ENCODE results near the gene PLAAT4.
"Not testable (repeated sequence)": the region's sequence is repeated elsewhere in the genome, so short reads cannot be mapped to it uniquely, and the experiment has no call there.

The PLAAT4 gene

DNA sequence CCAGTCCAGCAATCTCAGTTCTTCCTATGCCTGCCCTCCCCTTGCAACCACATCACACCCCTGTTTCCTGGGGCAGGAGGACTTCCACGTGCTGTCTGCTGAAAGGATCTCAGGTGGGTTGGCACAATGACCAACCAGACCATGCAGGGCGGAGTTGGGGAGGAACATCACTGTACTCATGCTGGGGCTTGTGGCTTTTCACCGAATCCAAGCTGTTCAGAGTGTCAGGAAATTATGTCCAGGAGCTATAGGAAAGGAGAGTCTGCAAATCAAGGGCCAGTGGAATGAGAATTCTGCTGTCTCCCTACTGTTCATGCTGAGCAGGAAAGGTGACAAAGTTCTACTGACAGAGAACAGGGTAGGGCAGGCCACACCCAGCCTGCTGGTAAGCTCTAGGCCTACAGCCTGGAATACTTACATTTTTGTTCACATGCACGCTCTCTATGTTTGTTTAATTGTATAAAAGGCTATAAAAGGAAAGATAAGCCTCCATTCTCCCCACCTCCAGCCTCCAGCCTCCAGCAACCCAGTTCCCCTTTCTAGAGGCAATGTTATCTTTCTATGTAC lies 28.3 kb downstream of the PLAAT4 start:
- in situ Hi-C loops (cut with MboI; ENCODE audit: low sequenced_read_pairs), result no loop called here

DNA sequence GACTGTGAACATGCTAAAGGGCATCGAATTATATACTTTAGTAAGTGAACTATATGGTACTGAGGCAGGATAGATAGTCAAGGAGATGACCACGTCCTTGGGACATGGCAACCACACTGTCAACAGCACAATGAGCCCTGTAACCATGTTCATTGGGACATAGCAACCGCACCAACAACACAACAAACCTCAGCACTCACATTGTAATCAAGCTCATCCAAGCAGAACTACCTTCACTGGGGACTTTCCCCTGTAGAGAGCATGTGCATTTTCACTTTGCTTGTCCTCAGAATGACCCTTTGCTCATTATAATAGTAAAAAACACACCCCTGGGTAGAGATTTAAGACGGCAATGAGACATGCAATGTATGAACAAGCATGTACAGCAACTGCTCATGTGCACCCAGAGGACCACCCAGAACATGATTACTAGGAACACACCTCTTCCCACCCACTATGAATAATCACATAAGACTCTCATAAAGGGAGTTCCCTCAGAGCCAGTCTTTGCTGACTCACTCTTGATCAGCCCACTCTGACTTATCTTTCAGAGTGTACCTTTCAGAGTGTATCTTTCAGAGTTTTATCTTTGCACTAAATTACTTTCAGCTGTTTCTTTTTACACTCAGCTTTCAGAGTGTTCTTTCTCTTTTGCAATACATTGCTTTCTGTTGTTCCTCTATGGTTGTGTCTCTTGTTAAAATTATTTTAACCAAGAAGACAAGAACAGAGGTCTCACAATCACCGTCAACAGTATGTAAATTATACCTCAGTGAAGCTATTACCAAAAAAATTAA lies 30.6 kb downstream of the PLAAT4 start:
- in situ Hi-C loops (cut with MboI; ENCODE audit: low sequenced_read_pairs), result no loop called here

DNA sequence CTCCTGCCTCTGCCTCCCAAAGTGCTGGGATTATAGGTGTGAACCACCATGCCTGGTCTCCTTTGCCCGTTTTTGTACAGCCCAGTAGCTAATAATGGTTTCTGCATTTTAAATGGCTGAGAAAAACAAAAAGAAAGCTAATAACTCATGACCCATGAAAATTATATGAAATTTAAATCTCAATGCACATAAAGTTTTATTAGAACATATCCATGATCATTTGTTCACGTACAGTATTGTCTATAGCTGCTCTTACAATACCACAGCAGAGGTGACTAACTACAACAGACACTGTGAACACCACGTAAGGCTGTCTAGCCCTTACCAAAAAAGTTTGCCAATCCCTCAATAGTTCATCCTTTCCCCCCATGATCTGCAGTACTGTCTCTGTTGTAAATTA lies 33.0 kb downstream of the PLAAT4 start:
- in situ Hi-C loops (cut with MboI; ENCODE audit: low sequenced_read_pairs), result no loop called here

DNA sequence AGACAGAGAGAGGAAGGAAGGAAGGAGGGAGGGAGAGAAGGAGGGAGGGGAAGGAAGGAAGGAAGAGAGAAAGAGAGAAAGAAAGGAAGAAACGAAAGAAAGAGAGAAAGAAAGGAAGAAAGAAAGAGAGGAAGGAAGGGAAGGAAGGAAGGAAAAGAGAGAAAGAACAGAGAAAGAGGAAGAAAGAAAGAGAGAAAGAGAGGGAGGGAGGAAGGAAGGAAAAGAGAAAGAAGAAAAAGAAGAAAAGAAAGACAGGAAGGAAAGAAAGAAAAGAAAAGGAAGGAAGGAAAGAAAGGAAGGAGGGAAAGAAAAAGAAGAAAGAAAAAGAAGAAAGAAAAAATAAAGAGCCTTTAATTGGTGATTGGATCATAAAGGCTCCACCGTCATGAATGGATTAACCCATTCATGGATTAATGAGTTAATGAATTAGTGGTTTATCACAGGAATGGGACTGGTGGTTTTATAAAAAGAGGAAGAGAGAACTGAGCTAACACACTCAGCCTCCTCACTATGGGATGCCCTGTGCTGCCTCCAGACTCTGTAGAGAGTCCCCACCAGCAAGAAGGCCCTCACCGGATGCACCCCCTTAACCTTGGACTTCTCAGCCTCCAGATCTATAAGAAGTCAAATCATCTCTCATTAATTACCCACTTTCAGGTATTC lies 35.5 kb downstream of the PLAAT4 start:
- in situ Hi-C loops (cut with MboI; ENCODE audit: low sequenced_read_pairs), result no loop called here

DNA sequence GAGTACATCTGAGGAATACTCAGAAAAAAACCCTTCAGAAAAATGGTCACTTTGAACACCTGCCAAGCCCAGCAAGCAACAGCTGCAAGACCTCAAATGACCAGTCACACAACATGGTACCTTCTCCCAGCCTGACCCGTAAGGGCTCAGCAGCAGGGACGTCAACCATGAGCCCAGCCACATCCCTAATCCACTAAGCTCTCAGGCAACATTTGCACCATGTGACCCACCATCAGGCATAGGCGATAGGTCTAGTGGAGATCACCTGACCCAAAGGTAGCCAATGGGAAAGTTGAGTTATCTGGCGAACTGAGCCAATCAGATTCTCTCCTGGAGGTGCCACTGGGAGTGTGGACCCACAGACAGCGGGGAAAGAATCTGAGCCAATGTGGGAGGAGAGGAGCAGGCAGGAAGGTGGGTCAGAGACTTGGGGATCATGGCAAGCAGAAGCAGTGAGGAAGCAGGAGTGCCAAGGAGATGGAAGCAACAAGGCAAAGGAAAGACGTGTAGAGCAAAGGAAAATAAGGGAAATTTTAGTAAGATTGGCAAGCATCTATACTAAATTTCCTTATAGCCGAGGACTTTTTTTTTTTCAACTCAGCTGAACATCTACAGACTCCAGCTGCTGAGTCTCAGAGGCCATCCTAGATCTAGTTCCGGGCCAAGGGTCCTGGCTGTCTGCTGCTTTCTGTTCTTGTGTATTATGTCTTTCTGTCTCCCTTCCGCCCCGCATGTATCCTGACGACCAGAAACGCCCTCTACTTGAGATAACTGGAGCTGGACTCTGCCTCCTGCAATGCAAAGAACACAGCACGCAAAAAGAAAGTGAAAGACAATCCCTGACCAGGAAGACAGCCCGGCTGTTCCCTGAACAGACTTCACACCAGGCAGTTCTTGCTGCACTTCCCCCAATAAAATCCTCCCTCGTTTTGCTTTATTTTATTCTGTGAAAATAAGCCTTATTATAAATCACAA lies 37.6 kb downstream of the PLAAT4 start:
- in situ Hi-C loops (cut with MboI; ENCODE audit: low sequenced_read_pairs), result no loop called here

DNA sequence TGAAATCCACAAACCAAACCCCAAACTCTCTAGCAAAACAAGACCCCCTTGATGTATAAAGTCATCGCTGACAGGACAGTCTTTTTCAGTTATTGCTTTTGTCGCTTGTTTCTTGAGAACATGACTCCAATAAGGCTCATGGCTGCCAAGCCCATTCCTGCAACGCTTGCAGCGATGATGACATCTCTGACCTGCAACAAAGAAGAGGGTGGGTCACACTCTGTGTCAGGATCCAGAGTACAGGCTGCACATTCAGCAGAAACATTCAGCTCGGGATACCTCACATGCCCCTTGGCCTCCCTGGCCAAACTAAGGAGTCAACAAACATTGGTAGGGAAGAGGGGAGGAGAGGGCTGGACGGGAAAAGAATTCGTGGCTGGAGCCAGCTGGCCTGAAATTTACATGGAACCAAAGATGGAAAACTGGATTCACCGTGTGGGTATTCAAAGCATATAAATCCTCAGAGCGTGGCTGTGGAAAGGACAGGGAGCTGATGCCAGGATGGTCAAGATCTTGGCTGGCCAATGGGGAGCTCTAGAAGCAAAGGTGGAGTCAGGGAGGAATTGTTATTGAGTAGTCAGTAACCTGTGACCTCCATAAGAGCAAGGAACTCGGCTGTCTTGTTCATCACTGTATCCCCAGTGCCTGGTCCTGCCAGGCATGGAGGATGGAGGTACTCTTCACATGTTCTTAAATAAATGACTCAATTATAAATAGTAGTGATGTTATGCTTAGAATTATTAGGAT lies 38.4 kb downstream of the PLAAT4 start:
- in situ Hi-C loops (cut with MboI; ENCODE audit: low sequenced_read_pairs), result no loop called here

DNA sequence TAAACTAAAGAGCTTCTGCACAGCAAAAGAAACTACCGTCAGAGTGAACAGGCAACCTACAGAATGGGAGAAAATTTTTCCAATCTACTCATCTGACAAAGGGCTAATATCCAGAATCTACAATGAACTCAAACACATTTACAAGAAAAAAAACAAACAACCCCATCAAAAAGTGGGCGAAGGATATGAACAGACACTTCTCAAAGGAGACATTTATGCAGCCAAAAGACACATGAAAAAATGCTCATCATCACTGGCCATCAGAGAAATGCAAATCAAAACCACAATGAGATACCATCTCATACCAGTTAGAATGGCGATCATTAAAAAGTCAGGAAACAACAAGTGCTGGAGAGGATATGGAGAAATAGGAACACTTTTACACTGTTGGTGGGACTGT lies 42.3 kb downstream of the PLAAT4 start:
- in situ Hi-C loops (cut with MboI; ENCODE audit: low sequenced_read_pairs), result not testable (repeated sequence)

DNA sequence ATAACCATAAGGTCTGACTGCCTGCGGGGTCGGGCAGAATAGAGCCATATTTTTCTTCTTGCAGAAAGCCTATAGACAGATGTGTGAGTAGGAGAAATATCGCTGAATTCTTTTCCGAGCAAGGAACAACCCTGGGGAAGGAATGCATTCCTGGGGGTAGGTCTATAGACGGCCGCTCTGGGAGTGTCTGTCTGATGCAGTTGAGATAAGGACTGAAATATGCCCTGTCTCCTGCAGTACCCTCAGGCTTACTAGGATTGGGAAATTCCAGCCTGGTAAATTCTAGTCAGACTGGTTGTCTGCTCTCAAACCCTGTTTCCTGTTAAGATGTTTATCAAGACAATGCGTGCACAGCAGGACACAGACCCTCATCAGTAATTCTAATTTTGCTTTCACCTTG lies 44.6 kb downstream of the PLAAT4 start:
- in situ Hi-C loops (cut with MboI; ENCODE audit: low sequenced_read_pairs), result not testable (repeated sequence)

DNA sequence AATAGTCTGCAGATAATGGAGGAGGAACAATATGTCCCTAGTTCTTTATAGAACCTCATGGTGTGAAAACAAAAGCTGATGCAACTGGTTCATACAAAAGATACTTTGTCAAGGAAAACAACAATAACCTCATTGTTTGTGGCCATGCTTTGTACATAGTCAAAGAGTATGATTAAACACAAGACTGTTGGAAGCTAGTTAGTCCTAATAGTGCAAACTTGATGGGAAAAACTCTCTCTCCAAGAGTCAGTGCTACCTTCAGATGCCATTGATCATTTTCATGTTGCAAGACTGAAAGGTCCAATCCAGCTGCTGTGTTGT lies 46.7 kb downstream of the PLAAT4 start:
- in situ Hi-C loops (cut with MboI; ENCODE audit: low sequenced_read_pairs), result no loop called here

DNA sequence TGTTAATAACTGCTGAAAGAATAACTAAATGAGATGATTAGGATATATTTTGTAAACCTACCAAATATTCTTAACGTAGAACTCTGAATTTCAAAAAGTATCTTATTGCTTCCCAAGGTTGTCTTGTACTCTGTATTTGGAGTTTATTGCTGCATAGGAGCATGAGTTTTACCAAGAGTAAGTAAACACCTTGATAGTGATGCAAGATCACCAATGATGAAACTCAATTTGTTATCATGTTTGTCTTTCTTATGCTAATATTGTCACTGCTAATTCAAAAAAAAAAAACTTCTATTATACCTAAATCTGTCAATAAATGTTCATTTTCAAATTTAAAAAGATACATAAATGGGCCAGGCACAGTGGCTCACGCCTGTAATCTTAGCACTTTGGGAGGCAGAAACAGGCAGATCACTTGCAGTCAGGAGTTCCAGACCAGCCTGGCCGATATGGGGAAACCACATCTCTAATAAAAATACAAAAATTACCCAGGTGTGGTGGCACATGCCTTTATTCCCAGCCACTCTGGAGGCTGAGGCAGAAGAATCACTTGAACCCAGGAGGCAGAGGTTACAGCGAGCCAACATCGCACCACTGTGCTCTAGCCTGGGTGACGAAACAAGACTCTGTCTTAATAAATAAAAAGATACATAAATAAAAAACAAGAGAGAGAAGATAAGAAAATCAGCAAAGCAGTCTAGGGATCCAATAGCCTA lies 50.0 kb downstream of the PLAAT4 start:
- in situ Hi-C loops (cut with MboI; ENCODE audit: low sequenced_read_pairs), result no loop called here

DNA sequence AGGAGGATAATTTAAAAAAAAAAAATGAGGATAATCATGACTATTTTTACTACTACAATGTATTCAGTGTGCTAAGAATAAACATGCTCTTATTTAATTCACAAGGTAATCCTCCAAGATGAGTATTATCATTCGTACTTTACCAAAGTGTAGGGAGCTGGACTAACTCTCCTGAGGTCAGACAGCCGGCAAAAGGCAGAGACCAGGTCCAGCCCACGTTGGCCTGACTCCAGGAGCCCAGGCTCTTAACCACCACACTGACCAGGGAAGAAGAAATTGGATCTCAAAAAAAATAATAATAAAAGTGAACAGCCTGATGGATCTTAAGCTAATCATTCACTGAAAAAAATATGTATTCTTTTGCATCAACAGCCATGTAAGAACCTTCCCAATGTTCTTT lies 52.4 kb downstream of the PLAAT4 start:
- in situ Hi-C loops (cut with MboI; ENCODE audit: low sequenced_read_pairs), result no loop called here

DNA sequence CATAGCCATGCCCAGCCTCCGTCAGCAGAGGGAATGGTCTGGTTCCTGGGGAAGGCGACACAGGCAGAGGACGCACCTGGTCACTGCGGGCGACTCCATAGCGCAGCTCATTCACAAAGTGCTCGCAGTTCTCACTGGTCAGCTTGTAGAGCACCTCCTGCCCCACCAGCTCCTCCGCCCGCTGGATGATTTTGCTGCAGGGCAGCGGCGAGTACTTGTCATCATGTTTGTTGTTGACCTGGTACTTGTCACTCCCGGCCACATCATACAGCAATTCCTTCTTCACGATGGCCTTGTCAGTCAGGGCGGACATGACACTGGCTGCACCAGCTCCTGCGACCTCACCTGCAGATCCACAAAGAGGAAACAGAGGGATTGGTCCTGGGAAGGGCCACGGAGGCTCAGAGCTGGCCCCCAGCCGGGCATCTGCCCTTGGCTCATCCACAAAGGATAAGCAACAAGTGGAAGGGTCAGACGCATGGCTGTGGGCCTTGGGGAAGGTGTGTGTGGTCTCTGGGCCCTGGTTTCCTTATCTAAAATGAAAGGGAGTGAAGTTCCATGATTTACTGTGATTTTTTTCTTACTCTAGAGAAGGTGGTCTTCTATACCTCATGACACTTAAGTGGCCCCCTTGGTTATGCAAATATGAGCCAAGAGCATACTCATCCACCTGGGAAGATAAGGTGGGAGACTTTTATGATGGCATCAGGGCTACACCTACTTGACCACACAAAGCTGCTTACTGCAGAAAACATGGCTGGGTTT lies 53.6 kb downstream of the PLAAT4 start:
- in situ Hi-C loops (cut with MboI; ENCODE audit: low sequenced_read_pairs), result no loop called here

DNA sequence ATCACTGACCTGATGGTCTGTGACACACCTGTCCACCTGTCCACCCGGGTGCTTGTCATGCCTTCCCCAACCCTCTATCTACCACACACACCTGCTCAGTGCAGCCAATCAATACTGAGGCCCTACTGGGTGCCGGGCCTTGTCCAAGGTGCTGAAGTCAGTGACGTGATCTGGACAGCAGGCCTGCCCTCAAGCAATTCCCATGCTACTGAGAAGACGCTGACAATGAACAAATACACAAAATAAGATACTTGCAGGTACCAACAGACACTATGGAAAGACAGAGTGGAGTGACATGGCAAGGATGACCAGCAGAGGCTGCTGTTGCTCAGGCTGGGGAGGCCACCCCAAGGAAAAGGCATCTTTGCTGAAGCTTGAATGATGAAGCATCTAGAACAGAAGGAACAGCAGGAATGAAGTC lies 56.4 kb downstream of the PLAAT4 start:
- in situ Hi-C loops (cut with MboI; ENCODE audit: low sequenced_read_pairs), result no loop called here

DNA sequence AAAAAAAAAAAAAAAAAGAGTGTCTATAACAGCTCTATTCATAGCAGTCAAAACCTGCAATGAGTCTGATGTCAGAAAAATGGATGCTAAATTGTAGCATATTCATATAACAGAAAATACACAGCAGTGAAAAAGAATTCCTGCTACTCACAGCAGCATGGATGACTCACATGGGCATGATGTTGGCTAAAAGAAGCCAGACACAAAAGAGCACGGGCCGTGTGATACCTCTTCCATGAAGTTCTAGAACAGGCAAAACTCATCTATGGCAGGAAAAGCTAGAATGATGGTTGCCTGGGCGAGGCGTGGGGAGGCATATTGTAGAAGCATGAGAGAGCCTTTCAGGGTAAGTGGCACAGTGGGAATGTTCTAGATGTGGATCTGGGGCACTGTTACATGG lies 58.7 kb downstream of the PLAAT4 start:
- in situ Hi-C loops (cut with MboI; ENCODE audit: low sequenced_read_pairs), result no loop called here

All from hTERT RPE-1 (cell line).